Dendritic cell treated with granulocyte-macrophage colony-stimulating factor and Interleukin-4, amounts not matched to agents 40 ng/mL and 50 ng/mL, for 4 days (primary cell): Measurements from ENCODE around the gene FOXS1.
"Not testable (repeated sequence)": the region's sequence is repeated elsewhere in the genome, so short reads cannot be mapped to it uniquely, and the experiment has no call there.

Experiments used
- H3K27ac Mint-ChIP-seq: one replicate; pipeline ENCODE4 v1.8.0; 2022; ENCODE audit warnings: mild to moderate bottlenecking, mixed read lengths
- H3K27me3 Mint-ChIP-seq: one replicate; pipeline ENCODE4 v1.8.0; 2022; ENCODE audit warnings: mild to moderate bottlenecking, mixed read lengths
- H3K36me3 Mint-ChIP-seq: one replicate; pipeline ENCODE4 v1.8.0; 2022; ENCODE audit warnings: low read depth, mixed read lengths
- H3K4me1 Mint-ChIP-seq: one replicate; pipeline ENCODE4 v1.8.0; 2022; ENCODE audit warnings: low read depth, mixed read lengths
- H3K4me3 Mint-ChIP-seq: one replicate; pipeline ENCODE4 v1.8.0; 2022; ENCODE audit warnings: mild to moderate bottlenecking, moderate library complexity, mixed read lengths
- H3K9me3 Mint-ChIP-seq: one replicate; pipeline ENCODE4 v1.8.0; 2022; ENCODE audit warnings: mixed read lengths
- intact Hi-C: fragments of 100-400 bp; cut with micrococcal nuclease; formaldehyde crosslinking; loops from one replicate; pipeline ENCODE4 v1.15.0; 2022

The FOXS1 gene

DNA sequence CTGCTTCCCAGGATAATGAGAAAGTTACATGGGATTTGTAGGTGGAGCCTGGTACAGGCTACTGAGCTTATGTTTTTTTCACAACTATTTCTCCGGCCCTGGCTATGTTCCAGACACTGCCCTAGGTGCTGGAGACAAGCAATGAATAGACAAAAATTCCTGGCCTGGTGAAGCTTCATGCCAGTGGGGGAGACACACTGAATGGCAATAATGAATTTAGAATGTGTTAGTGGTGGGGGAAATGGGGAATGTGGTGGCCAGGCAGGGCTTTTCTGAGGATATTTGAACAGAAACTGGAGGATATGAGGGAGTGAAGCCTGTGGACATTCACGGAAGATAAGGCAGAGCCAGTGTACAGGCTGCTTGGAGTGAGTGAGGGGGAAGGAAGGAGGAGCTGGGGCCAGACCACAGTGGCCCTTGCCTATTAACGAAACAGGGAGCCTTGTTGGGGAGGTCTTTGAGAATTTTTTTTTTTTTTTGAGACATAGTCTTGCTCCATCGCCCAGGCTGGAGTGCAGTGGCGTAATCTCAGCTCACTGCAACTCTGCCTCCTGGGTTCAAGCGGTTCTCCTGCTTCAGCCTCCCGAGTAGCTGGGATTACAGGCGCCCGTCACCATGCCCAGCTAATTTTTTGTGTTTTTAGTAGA lies 6.6 kb downstream of the FOXS1 start:
- H3K27me3 Mint-ChIP-seq: peaks cover 44% of the 10 kb centered on the region
- no peaks in the 10 kb centered on the region for H3K9me3 Mint-ChIP-seq
- H3K4me3 Mint-ChIP-seq: no peak overlapping the region
- H3K36me3 Mint-ChIP-seq: no peaks in the 10 kb centered on the region
- intact Hi-C loops: no loop called here
- peaks cover 33% of the 10 kb centered on the region for H3K4me1 Mint-ChIP-seq
- no peak overlapping the region for H3K27ac Mint-ChIP-seq

DNA sequence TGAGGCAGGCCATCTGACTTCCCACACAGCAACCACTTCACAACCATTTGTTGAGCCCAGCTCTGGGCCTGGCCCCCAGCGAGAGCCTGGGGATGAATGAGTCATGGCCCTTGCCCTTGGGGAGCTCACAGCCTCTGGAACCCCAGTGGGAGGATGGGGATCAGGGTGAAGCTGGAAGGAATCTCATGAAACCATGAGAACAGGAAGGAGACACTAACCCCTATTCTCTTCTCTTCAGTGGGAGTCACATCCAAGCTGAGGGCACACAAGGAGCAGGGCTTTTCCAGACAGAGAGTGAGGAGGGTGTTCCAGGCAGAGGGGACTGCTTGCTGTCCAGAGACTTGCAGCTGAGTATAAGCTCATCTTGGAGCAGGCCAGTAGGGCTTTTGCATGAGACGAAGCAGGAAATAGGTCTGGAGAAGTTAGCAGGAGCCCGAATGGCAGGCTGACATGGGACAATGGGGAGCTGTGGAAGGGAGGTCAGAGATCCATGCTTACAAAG lies 7.5 kb downstream of the FOXS1 start:
- H3K36me3 Mint-ChIP-seq: no peaks in the 10 kb centered on the region
- intact Hi-C loops: no loop called here
- H3K4me1 Mint-ChIP-seq: peaks cover 33% of the 10 kb centered on the region
- peaks cover 48% of the 10 kb centered on the region for H3K27me3 Mint-ChIP-seq
- H3K27ac Mint-ChIP-seq: no peak overlapping the region
- no peaks in the 10 kb centered on the region for H3K9me3 Mint-ChIP-seq
- H3K4me3 Mint-ChIP-seq: no peak overlapping the region

DNA sequence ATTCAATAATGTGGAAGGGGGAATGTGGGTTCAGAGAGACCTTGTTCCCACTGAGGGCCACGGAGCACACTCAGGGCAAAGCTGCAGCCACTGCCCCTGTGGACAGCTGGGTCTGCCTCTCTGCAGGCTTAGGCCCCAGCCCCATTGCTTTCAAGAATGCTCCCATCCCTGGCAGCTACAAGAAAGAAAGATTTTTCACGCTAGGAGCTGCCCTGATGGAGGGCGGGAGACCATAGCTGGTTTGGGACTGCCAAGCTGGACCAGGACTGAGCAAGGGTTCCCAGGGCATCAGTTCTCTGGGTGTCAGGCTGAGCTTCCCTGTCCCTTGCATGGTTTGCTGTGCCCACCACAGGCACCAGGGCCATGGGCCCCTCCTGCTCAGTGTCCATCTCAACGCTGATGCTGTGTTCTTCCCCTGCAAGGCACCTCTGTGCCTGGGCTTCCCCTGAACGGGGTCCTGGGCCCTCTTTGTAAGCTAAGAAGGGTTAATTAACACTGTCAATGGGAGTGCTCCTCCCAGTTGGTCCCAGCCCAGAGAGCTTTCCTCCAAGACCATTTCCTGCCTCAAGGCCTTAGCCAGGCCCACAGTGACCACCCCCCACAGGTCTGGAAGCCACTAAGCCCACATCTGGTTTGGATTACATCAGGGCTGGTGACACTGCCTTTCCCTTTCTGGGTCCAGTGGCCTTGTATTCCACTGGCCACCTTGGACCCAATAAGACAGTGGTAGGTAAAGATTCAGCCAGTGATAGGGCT lies 8.4 kb downstream of the FOXS1 start:
- Mint-ChIP-seq H3K9me3 (no peaks in the 10 kb centered on the region), H3K27me3 (peaks cover 44% of the 10 kb centered on the region), H3K4me1 (peaks cover 30% of the 10 kb centered on the region), H3K36me3 (no peaks in the 10 kb centered on the region), H3K4me3 (no peak overlapping the region), H3K27ac (no peak overlapping the region)
- intact Hi-C loops: no loop called here

DNA sequence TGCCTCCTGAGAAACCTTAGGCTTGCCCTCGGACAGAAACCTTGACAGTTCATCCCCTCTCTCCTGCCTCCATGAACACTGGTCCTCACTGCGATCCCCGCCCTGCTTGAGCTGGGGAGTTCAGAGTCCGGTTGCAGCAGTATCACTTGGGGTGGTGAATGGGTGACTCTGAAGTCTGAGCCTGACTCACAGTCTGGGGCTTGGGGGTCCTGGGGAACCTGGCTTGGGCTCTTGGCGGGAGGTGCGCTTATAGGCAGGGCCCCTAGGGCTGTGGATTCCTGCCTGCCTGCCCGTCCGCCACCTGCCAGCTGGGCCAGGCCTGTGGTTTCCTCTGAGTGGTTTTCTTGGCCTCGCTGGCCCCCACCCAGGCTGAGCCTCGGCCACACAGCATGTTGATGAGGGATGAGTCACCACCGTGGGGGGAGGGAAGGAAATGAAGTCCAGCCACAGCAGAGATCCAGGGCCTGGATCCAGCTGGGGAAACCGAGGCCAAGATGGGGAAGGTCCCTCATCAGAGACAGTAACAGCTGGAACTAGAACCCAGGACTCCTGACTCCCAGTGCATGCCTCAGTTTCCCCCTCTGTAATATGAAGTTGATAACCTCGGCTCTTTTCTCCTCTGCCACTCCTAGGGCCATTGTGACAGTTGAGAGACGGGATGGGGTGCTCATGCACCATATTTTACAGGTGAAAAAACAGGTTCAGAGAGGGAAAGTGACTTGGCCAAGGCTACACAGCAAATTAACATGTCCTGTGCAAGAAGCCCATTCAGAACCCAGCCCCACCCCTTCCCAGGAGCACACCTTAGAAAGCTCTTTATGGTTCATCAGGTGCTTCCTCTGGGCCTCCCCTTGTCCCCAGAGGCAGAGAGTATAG lies 9.2 kb downstream of the FOXS1 start:
- H3K27me3 Mint-ChIP-seq: peaks cover 44% of the 10 kb centered on the region
- peaks cover 30% of the 10 kb centered on the region for H3K4me1 Mint-ChIP-seq
- H3K4me3 Mint-ChIP-seq: no peak overlapping the region
- H3K9me3 Mint-ChIP-seq: no peaks in the 10 kb centered on the region
- H3K36me3 Mint-ChIP-seq: no peaks in the 10 kb centered on the region
- intact Hi-C loops: no loop called here
- H3K27ac Mint-ChIP-seq: no peak overlapping the region

DNA sequence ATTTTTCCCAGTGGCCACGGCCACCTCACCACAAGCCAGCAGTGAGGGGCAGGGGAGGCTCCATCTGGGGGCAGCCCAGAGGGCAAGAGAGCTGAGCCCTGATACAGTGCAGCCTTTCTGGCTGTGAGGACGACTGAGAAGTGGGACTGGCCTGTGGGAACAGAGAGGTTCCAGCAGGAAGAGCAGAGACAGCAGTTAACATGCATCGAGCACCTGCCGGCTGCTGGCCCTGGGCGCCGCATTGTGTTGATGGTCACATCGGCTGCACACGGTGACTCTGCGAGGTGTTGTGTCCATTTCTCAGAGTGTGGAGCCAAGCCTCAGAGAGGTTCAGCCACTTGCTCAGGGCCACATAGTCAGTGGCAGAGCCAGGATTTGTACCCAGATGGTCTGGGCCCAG lies 9.8 kb downstream of the FOXS1 start:
- Mint-ChIP-seq H3K4me3 (no peak overlapping the region), H3K4me1 (peaks cover 30% of the 10 kb centered on the region), H3K36me3 (no peaks in the 10 kb centered on the region), H3K27ac (no peak overlapping the region), H3K27me3 (peaks cover 39% of the 10 kb centered on the region), H3K9me3 (no peaks in the 10 kb centered on the region)
- intact Hi-C loops: no loop called here

DNA sequence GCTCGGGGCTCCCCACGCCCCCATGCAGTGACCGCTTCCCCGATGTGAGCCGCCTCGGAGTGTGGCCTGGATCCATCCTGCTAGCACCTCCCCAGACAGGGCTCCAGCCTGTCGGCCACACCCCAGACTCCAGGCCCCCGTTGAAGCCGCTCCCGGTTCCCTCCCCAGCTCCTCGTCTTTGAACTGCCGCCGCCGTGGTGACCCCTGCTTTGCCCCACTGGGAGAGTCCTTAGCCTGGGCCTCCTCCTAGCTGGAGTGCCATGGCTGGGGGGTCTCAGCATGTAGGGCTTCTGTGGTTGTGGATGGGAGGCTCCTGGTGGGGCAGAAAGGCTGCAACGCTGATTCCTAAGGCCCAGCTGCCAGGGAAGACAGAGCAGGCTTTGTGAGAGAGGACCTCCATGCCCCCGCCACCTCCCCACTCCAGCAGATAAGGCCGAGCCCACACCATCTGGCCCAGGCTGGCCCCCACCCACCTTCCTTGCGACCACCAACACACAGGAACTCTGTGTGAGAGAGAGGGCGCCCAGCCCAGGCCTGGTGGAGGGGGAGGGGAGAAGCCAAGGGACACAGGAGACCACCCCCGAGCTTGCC lies 11.4 kb downstream of the FOXS1 start:
- no peak overlapping the region for H3K4me3 Mint-ChIP-seq
- intact Hi-C loops: no loop called here
- H3K27me3 Mint-ChIP-seq: peaks cover 39% of the 10 kb centered on the region
- peaks cover 30% of the 10 kb centered on the region for H3K4me1 Mint-ChIP-seq
- H3K36me3 Mint-ChIP-seq: no peaks in the 10 kb centered on the region
- H3K9me3 Mint-ChIP-seq: no peaks in the 10 kb centered on the region
- H3K27ac Mint-ChIP-seq: no peak overlapping the region

DNA sequence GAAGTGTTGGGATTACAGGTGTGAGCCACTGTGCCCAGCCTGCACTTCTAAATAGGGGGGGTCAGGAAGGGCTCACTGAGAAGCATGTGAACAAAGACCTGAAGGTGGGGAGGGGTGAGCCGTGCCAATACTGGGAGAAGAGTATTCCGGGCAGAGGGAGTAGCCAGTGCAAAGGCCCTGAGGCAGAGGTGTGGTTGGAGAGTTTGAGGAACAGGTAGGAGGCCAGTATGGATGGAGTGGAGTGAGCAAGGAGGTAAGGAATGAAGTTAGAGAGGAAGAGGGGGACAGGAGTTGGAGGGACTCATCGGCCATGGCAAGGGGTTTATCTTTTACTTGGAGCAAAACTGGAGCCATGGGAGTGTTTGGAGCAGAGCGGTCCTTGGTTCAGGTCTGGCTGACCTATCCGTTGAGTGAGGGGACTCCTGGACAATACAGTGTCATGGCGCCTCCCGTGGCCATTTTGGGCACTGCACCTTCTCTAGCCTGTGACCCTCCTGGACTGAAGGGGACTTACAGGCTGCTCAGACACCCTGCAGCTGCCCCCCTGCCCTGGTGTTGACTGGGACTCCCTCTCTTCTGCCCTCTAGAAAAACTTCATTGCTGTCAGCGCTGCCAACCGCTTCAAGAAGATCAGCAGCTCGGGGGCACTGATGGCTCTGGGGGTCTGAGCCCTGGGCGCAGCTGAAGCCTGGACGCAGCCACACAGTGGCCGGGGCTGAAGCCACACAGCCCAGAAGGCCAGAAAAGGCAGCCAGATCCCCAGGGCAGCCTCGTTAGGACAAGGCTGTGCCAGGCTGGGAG lies 12.1 kb downstream of the FOXS1 start:
- intact Hi-C loops: no loop called here
- Mint-ChIP-seq H3K4me3 (no peak overlapping the region), H3K9me3 (no peaks in the 10 kb centered on the region), H3K4me1 (peaks cover 30% of the 10 kb centered on the region), H3K27me3 (peaks cover 42% of the 10 kb centered on the region), H3K27ac (no peak overlapping the region), H3K36me3 (no peaks in the 10 kb centered on the region)

DNA sequence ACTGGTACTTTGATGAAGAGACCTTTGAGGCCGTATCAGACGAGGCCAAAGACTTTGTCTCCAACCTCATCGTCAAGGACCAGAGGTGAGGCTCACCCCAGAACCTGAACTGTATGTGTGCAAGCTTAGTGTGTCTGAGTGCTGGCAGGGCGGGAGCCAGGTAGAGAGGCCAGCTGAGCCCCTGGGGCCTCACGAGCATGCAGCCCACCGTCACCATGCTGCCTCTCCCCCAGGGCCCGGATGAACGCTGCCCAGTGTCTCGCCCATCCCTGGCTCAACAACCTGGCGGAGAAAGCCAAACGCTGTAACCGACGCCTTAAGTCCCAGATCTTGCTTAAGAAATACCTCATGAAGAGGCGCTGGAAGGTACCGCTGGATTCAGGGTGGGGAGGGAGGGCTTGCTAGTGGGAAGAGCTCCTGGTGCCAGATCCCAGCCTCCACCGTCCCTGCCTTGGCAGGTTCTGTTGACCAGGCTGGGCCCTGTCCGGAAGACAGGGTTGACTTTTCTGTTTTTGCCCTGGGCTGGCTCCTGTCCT lies 13.6 kb downstream of the FOXS1 start:
- Mint-ChIP-seq H3K27ac (no peak overlapping the region), H3K36me3 (no peaks in the 10 kb centered on the region), H3K4me3 (no peak overlapping the region), H3K9me3 (no peaks in the 10 kb centered on the region), H3K27me3 (peaks cover 40% of the 10 kb centered on the region), H3K4me1 (peaks cover 26% of the 10 kb centered on the region)
- intact Hi-C loops: no loop called here

DNA sequence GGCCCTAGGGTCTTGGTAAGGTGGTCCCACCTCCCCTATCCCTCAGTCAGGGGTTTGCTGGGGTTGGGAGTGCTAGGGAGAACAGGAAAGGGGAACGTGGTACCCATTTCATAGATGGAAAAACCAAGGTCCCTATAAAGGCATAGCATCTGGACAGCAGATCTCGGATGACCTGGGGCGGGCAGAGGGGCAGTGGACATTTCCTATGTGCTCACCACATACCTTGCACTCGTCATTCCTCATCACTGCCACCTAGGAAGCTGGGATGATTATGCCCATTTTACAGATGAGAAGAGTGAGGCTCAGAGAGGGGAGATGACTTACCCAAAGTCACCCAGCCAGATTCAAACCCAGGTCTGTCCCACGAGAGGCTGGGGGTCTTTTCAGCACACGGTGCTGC lies 14.2 kb downstream of the FOXS1 start:
- intact Hi-C loops: no loop called here
- Mint-ChIP-seq H3K36me3 (no peaks in the 10 kb centered on the region), H3K27ac (no peak overlapping the region), H3K27me3 (peaks cover 37% of the 10 kb centered on the region), H3K9me3 (no peaks in the 10 kb centered on the region), H3K4me3 (no peak overlapping the region), H3K4me1 (peaks cover 20% of the 10 kb centered on the region)

DNA sequence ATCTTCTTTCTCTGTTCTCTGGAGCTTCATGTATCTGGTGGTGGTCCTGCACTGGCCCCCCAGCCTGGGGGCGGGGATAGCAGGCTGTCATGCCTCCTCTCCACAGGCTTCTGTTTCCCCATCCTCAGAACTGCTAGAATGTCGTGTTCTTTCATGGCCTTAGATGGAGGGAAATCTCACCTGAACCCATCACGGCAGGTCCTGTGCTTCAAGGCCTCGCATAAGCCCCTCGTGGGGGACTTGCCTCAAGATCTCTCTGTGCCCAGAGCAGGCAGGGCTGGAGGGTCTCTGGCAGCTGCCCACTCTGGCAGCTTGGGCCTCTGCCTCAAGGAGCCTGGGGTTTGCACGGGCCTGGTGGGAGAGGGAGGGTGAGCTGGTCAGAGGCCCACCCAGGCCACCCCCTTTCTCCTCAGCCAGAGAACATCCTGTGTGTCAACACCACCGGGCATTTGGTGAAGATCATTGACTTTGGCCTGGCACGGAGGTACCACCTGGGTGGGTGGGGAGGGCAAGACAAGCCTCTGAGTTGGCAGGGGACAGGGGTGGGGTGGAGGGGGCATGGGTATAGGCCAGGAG lies 14.9 kb downstream of the FOXS1 start:
- intact Hi-C loops: no loop called here
- Mint-ChIP-seq H3K4me3 (no peak overlapping the region), H3K36me3 (no peaks in the 10 kb centered on the region), H3K9me3 (no peaks in the 10 kb centered on the region), H3K4me1 (peaks cover 13% of the 10 kb centered on the region), H3K27ac (no peak overlapping the region), H3K27me3 (peaks cover 35% of the 10 kb centered on the region)

DNA sequence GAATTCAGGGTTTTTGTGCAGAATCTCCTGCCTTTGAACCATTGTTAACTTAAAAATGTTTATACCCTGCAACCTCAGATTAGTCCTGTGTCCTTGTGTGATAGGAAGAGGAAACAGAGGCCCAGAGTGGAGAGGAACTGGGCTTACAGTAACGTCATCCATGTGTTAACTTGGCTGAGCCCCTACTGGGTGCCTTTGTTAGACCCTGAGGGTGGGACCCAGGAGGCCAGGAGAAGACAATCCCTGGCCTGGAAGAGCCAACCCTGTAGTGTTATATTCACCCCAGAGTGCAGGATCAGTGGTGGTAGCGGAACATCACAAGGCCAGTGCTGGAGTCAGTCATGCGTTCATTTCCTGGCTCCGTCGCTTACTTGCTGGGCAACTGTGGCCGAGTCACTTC lies 15.7 kb downstream of the FOXS1 start:
- no peaks in the 10 kb centered on the region for H3K36me3 Mint-ChIP-seq
- no peak overlapping the region for H3K27ac Mint-ChIP-seq
- H3K27me3 Mint-ChIP-seq: peaks cover 27% of the 10 kb centered on the region
- intact Hi-C loops: no loop called here
- no peaks in the 10 kb centered on the region for H3K9me3 Mint-ChIP-seq
- H3K4me3 Mint-ChIP-seq: no peak overlapping the region
- H3K4me1 Mint-ChIP-seq: peaks cover 5% of the 10 kb centered on the region

DNA sequence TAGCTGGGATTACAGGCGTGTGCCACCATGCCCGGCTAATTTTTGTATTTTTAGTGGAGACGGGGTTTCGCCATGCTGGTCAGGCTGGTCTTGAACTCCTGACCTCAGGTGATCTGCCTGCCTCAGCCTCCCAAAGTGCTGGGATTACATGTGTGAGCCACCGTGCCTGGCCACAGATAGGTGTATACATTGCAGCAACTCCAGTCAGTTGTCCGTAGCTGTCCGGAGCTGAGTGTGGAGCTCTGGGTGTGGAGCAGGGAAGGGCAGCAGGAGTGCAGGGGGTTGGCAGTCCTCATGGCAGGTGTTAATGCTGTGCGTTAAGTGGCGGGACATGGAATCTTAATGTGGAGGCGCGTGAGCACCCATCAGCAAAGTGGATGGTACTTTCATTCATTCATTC lies 17.4 kb downstream of the FOXS1 start:
- H3K4me1 Mint-ChIP-seq, intact Hi-C loops, H3K27ac Mint-ChIP-seq, H3K9me3 Mint-ChIP-seq, H3K4me3 Mint-ChIP-seq, H3K36me3 Mint-ChIP-seq: not testable (repeated sequence)
- H3K27me3 Mint-ChIP-seq: peaks cover 15% of the 10 kb centered on the region

DNA sequence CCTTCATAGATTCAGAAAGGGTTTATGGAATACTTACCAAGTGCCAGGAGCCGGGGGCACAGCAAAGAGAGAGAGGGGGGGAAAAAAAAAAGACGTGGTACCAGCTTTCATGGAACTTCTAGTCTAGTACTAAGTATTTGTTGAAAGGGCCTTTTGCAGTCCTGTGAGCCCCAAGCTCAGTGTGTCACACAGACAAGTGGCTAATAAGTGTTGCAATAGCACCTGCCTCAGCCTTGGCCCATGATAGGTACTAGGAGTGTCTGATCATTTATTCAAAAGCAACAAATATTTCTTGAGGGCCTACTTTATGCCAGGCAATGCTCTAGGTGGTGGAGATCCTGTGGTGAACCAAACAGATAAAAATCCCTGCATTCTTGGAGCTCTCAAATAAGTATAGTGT lies 18.3 kb downstream of the FOXS1 start:
- H3K4me3 Mint-ChIP-seq: no peak overlapping the region
- H3K27me3 Mint-ChIP-seq: peaks cover 16% of the 10 kb centered on the region
- no peaks in the 10 kb centered on the region for H3K36me3 Mint-ChIP-seq
- H3K4me1 Mint-ChIP-seq: no peaks in the 10 kb centered on the region
- no peaks in the 10 kb centered on the region for H3K9me3 Mint-ChIP-seq
- intact Hi-C loops: no loop called here
- no peak overlapping the region for H3K27ac Mint-ChIP-seq
